ENCODE data around the gene PEAR1.

PEAR1 gene

GRCh38 chr1:156908955-156909354, 15.4 kb downstream of the PEAR1 start:
- DNase-seq: no peak
- Histone ChIP-seq H3K4me1 (ENCODE audit: control extremely low read depth in 1 of 4, control insufficient read depth in 4 of 4, insufficient read depth in 4 of 4, low read length in 3 of 4) (peaks cover 0 to 55% (median 17%) of the 10 kb centered on the region in 4 experiments), H3K27me3 (replicated peaks in 2 of 5; ENCODE audit: control insufficient read depth in 4 of 5, insufficient read depth in 5 of 5, low read length in 4 of 5) (no peaks in the 10 kb centered on the region), H3K27ac (ENCODE audit: insufficient read depth in 1 of 2, low read depth in 1 of 2, low read length in 2 of 2, poor library complexity in 1 of 2, severe bottlenecking in 2 of 2) (no peak overlapping the region), H3K4me3 (ENCODE audit: control insufficient read depth in 1 of 7, extremely low read depth in 1 of 7, insufficient read depth in 4 of 7, low read depth in 2 of 7, low read length in 6 of 7) (no peak overlapping the region), H3K36me3 (ENCODE audit: control insufficient read depth in 4 of 4, insufficient read depth in 4 of 4, low read length in 3 of 4) (peaks cover 0 to 58% (median 5%) of the 10 kb centered on the region in 4 experiments), H3K9me3 (ENCODE audit: control extremely low read depth in 1 of 5, control insufficient read depth in 4 of 5, insufficient read depth in 2 of 5, low read depth in 1 of 5, low read length in 4 of 5) (no peaks in the 10 kb centered on the region)
- 92% methylated on average over 9 of the region's 10 CpGs for WGBS (ENCODE audit: insufficient coverage)
- ChIA-PET POLR2A (no interaction called here), CTCF (interaction anchor here (0.6 to 5.9 kb wide), 5 partner anchors 13 to 71 kb away, joined by 3 to 48 read pairs (median 3); partner anchors contain the start of gene LRRC71)

GRCh38 chr1:156909671-156910070, 16.2 kb downstream of the PEAR1 start:
- Histone ChIP-seq H3K36me3 (ENCODE audit: control insufficient read depth in 4 of 4, insufficient read depth in 4 of 4, low read length in 3 of 4) (peaks cover 0 to 65% (median 8%) of the 10 kb centered on the region in 4 experiments), H3K9me3 (ENCODE audit: control extremely low read depth in 1 of 5, control insufficient read depth in 4 of 5, insufficient read depth in 2 of 5, low read depth in 1 of 5, low read length in 4 of 5) (no peaks in the 10 kb centered on the region), H3K4me1 (ENCODE audit: control extremely low read depth in 1 of 4, control insufficient read depth in 4 of 4, insufficient read depth in 4 of 4, low read length in 3 of 4) (peaks cover 0 to 61% (median 17%) of the 10 kb centered on the region in 4 experiments), H3K27me3 (replicated peaks in 2 of 5; ENCODE audit: control insufficient read depth in 4 of 5, insufficient read depth in 5 of 5, low read length in 4 of 5) (no peaks in the 10 kb centered on the region), H3K4me3 (ENCODE audit: control insufficient read depth in 1 of 7, extremely low read depth in 1 of 7, insufficient read depth in 4 of 7, low read depth in 2 of 7, low read length in 6 of 7) (no peak overlapping the region), H3K27ac (ENCODE audit: insufficient read depth in 1 of 2, low read depth in 1 of 2, low read length in 2 of 2, poor library complexity in 1 of 2, severe bottlenecking in 2 of 2) (no peak overlapping the region)
- DNase-seq: no peak
- CTCF ChIA-PET: interaction anchor here (0.9 to 5.9 kb wide), 5 partner anchors 12 to 72 kb away, joined by 3 to 48 read pairs (median 4); partner anchors contain the start of gene LRRC71
- 97% methylated on average over 5 of the region's 5 CpGs for WGBS (ENCODE audit: insufficient coverage)
- POLR2A ChIA-PET: no interaction called here

GRCh38 chr1:156910309-156910782, 16.8 kb downstream of the PEAR1 start:
- 80% methylated on average over 9 of the region's 18 CpGs for WGBS (ENCODE audit: insufficient coverage)
- POLR2A ChIA-PET: no interaction called here
- H3K4me1 ChIP-seq (ENCODE audit: control extremely low read depth in 1 of 4, control insufficient read depth in 4 of 4, insufficient read depth in 4 of 4, low read length in 3 of 4): peaks cover 0 to 61% (median 17%) of the 10 kb centered on the region in 4 experiments
- H3K4me3 ChIP-seq (ENCODE audit: control insufficient read depth in 1 of 7, extremely low read depth in 1 of 7, insufficient read depth in 4 of 7, low read depth in 2 of 7, low read length in 6 of 7): no peak overlapping the region
- no peak overlapping the region for H3K27ac ChIP-seq (ENCODE audit: insufficient read depth in 1 of 2, low read depth in 1 of 2, low read length in 2 of 2, poor library complexity in 1 of 2, severe bottlenecking in 2 of 2)
- CTCF ChIA-PET: interaction anchor here (0.9 to 5.9 kb wide), 7 partner anchors 12 to 184 kb away, joined by 3 to 48 read pairs (median 6); partner anchors contain the start of genes INSRR, LRRC71 and NTRK1
- no peaks in the 10 kb centered on the region for H3K27me3 ChIP-seq (replicated peaks in 2 of 5; ENCODE audit: control insufficient read depth in 4 of 5, insufficient read depth in 5 of 5, low read length in 4 of 5)
- peak in 2 of 3 donors; percentile 58 to 63 for DNase-seq
- H3K36me3 ChIP-seq (ENCODE audit: control insufficient read depth in 4 of 4, insufficient read depth in 4 of 4, low read length in 3 of 4): peaks cover 0 to 68% (median 14%) of the 10 kb centered on the region in 4 experiments
- H3K9me3 ChIP-seq (ENCODE audit: control extremely low read depth in 1 of 5, control insufficient read depth in 4 of 5, insufficient read depth in 2 of 5, low read depth in 1 of 5, low read length in 4 of 5): no peaks in the 10 kb centered on the region

GRCh38 chr1:156911577-156912298, 18.2 kb downstream of the PEAR1 start:
- Histone ChIP-seq H3K9me3 (ENCODE audit: control extremely low read depth in 1 of 5, control insufficient read depth in 4 of 5, insufficient read depth in 2 of 5, low read depth in 1 of 5, low read length in 4 of 5) (no peaks in the 10 kb centered on the region), H3K4me3 (ENCODE audit: control insufficient read depth in 1 of 7, extremely low read depth in 1 of 7, insufficient read depth in 4 of 7, low read depth in 2 of 7, low read length in 6 of 7) (no peak overlapping the region), H3K36me3 (ENCODE audit: control insufficient read depth in 4 of 4, insufficient read depth in 4 of 4, low read length in 3 of 4) (peaks cover 0 to 68% (median 15%) of the 10 kb centered on the region in 4 experiments), H3K4me1 (ENCODE audit: control extremely low read depth in 1 of 4, control insufficient read depth in 4 of 4, insufficient read depth in 4 of 4, low read length in 3 of 4) (peaks cover 0 to 50% (median 16%) of the 10 kb centered on the region in 4 experiments), H3K27ac (ENCODE audit: insufficient read depth in 1 of 2, low read depth in 1 of 2, low read length in 2 of 2, poor library complexity in 1 of 2, severe bottlenecking in 2 of 2) (no peak overlapping the region), H3K27me3 (replicated peaks in 2 of 5; ENCODE audit: control insufficient read depth in 4 of 5, insufficient read depth in 5 of 5, low read length in 4 of 5) (no peaks in the 10 kb centered on the region)
- POLR2A ChIA-PET: interaction anchor here (0.9 kb wide), 1 partner anchor 10 kb away, joined by 3 read pairs; no protein-coding TSS in a partner anchor
- CTCF ChIA-PET: interaction anchor here (1.2 to 5.9 kb wide), 8 partner anchors 10 to 98 kb away, joined by 3 to 48 read pairs (median 6); partner anchors contain the start of genes INSRR, LRRC71 and NTRK1
- DNase-seq: peak in 2 of 3 donors; percentile 56 to 58
- 73% methylated on average over 2 of the region's 6 CpGs for WGBS (ENCODE audit: insufficient coverage)

- no peaks in the 10 kb centered on the region for H3K9me3 ChIP-seq (ENCODE audit: control extremely low read depth in 1 of 5, control insufficient read depth in 4 of 5, insufficient read depth in 2 of 5, low read depth in 1 of 5, low read length in 4 of 5)
- H3K27ac ChIP-seq (ENCODE audit: insufficient read depth in 1 of 2, low read depth in 1 of 2, low read length in 2 of 2, poor library complexity in 1 of 2, severe bottlenecking in 2 of 2): no peak overlapping the region
- DNase-seq: no peak
- H3K27me3 ChIP-seq (replicated peaks in 2 of 5; ENCODE audit: control insufficient read depth in 4 of 5, insufficient read depth in 5 of 5, low read length in 4 of 5): no peaks in the 10 kb centered on the region
- POLR2A ChIA-PET: no interaction called here
- CTCF ChIA-PET: interaction anchor here (1.2 to 5.9 kb wide), 5 partner anchors 10 to 58 kb away, joined by 4 to 48 read pairs (median 9); partner anchors contain the start of genes INSRR, LRRC71 and NTRK1
- 94% methylated on average over 2 of the region's 2 CpGs for WGBS (ENCODE audit: insufficient coverage)
- no peak overlapping the region for H3K4me3 ChIP-seq (ENCODE audit: control insufficient read depth in 1 of 7, extremely low read depth in 1 of 7, insufficient read depth in 4 of 7, low read depth in 2 of 7, low read length in 6 of 7)
- peaks cover 0 to 44% (median 13%) of the 10 kb centered on the region in 4 experiments for H3K4me1 ChIP-seq (ENCODE audit: control extremely low read depth in 1 of 4, control insufficient read depth in 4 of 4, insufficient read depth in 4 of 4, low read length in 3 of 4)
- peaks cover 0 to 66% (median 15%) of the 10 kb centered on the region in 4 experiments for H3K36me3 ChIP-seq (ENCODE audit: control insufficient read depth in 4 of 4, insufficient read depth in 4 of 4, low read length in 3 of 4)
Measured at GRCh38 chr1:156912310-156912709, 18.8 kb downstream of the PEAR1 start.

GRCh38 chr1:156912861-156913808, 19.6 kb downstream of the PEAR1 start:
- Histone ChIP-seq H3K4me1 (ENCODE audit: control extremely low read depth in 1 of 4, control insufficient read depth in 4 of 4, insufficient read depth in 4 of 4, low read length in 3 of 4) (peaks cover 0 to 38% (median 12%) of the 10 kb centered on the region in 4 experiments), H3K27ac (ENCODE audit: insufficient read depth in 1 of 2, low read depth in 1 of 2, low read length in 2 of 2, poor library complexity in 1 of 2, severe bottlenecking in 2 of 2) (peak overlapping the region in 1 of 2 experiments; percentile 58), H3K36me3 (ENCODE audit: control insufficient read depth in 4 of 4, insufficient read depth in 4 of 4, low read length in 3 of 4) (peaks cover 0 to 65% (median 15%) of the 10 kb centered on the region in 4 experiments), H3K27me3 (replicated peaks in 2 of 5; ENCODE audit: control insufficient read depth in 4 of 5, insufficient read depth in 5 of 5, low read length in 4 of 5) (no peaks in the 10 kb centered on the region), H3K4me3 (ENCODE audit: control insufficient read depth in 1 of 7, extremely low read depth in 1 of 7, insufficient read depth in 4 of 7, low read depth in 2 of 7, low read length in 6 of 7) (peak overlapping the region in 1 of 7 experiments; percentile 23), H3K9me3 (ENCODE audit: control extremely low read depth in 1 of 5, control insufficient read depth in 4 of 5, insufficient read depth in 2 of 5, low read depth in 1 of 5, low read length in 4 of 5) (no peaks in the 10 kb centered on the region)
- ChIA-PET POLR2A (no interaction called here), CTCF (interaction anchor here (0.6 to 5.9 kb wide), 7 partner anchors 8 to 161 kb away, joined by 3 to 48 read pairs (median 4); partner anchors contain the start of genes INSRR, LRRC71 and NTRK1)
- WGBS (ENCODE audit: insufficient coverage): 89% methylated on average over 23 of the region's 24 CpGs
- no peak for DNase-seq
